H9 (cell line): ENCODE data around the gene ZSCAN30. TPM values are rescaled to one million over a fixed set of nuclear protein-coding genes. Genes with fewer than 3 reads are reported as not detected.

Source experiments
- DNase-seq: peaks from one replicate; pipeline ENCODE4 v3.0.0-alpha.2; 2017
- H2AFZ ChIP-seq: one replicate; pipeline ENCODE4 v1.6.1; 2013; ENCODE audit warnings: mild to moderate bottlenecking, low read length, control low read depth, moderate library complexity
- H2AK5ac ChIP-seq: 2 replicates; pipeline ENCODE4 v1.6.1; 2013; ENCODE audit warnings: low read length, control low read depth, mixed read lengths; ENCODE audit not compliant: insufficient read length
- H2BK120ac ChIP-seq: one replicate; pipeline ENCODE4 v1.6.1; 2013; ENCODE audit warnings: low read depth, mild to moderate bottlenecking, low read length, control low read depth, inconsistent platforms; ENCODE audit not compliant: poor library complexity, severe bottlenecking
- H2BK12ac ChIP-seq: 2 replicates; pipeline ENCODE4 v1.6.1; 2013; ENCODE audit warnings: low read length, control low read depth, mixed read lengths, low read depth; ENCODE audit not compliant: insufficient read length
- H2BK15ac ChIP-seq: 2 replicates; pipeline ENCODE4 v1.6.1; 2013; ENCODE audit warnings: low read depth, low read length, control low read depth
- H2BK20ac ChIP-seq: one replicate; pipeline ENCODE4 v1.6.1; 2013; ENCODE audit warnings: low read depth, mild to moderate bottlenecking, low read length, control low read depth, inconsistent platforms; ENCODE audit not compliant: poor library complexity, severe bottlenecking
- H2BK5ac ChIP-seq: 2 replicates; pipeline ENCODE4 v1.6.1; 2013; ENCODE audit warnings: low read length, control low read depth, mixed read lengths; ENCODE audit not compliant: insufficient read length
- H3K14ac ChIP-seq: 2 replicates; pipeline ENCODE4 v1.6.1; 2013; ENCODE audit warnings: low read length, control low read depth; ENCODE audit not compliant: insufficient read depth
- H3K18ac ChIP-seq: 2 replicates; pipeline ENCODE4 v1.6.1; 2013; ENCODE audit warnings: low read depth, mild to moderate bottlenecking, mixed read lengths, low read length, control low read depth; ENCODE audit not compliant: insufficient read length
- H3K23ac ChIP-seq: 2 replicates; pipeline ENCODE4 v1.6.1; 2013; ENCODE audit warnings: low read length, control low read depth, mixed read lengths, low read depth; ENCODE audit not compliant: insufficient read length
- H3K23me2 ChIP-seq: 2 replicates; pipeline ENCODE4 v1.6.1; 2013; ENCODE audit warnings: low read depth, mild to moderate bottlenecking, mixed read lengths, low read length, control low read depth; ENCODE audit not compliant: insufficient read length, poor library complexity, severe bottlenecking
- H3K27ac ChIP-seq: 2 replicates; pipeline ENCODE4 v1.5.1; 2013; ENCODE audit warnings: low read length, control low read depth, mixed read lengths, low read depth; ENCODE audit not compliant: insufficient read length
- H3K27me3 ChIP-seq: 2 replicates; pipeline ENCODE4 v1.6.1; 2013; ENCODE audit warnings: low read length, control low read depth, inconsistent platforms; ENCODE audit not compliant: insufficient read depth
- H3K4ac ChIP-seq: 2 replicates; pipeline ENCODE4 v1.6.1; 2013; ENCODE audit warnings: low read depth, mild to moderate bottlenecking, control low read depth, inconsistent platforms, low read length, moderate library complexity
- H3K4me1 ChIP-seq: 2 replicates; pipeline ENCODE4 v1.6.1; 2013; ENCODE audit warnings: low read length, control low read depth, inconsistent platforms; ENCODE audit not compliant: insufficient read depth
- H3K4me2 ChIP-seq: 2 replicates; pipeline ENCODE4 v1.6.1; 2013; ENCODE audit warnings: low read length, control low read depth, mixed read lengths; ENCODE audit not compliant: insufficient read length, insufficient read depth
- H3K56ac ChIP-seq: 2 replicates; pipeline ENCODE4 v1.6.1; 2013; ENCODE audit warnings: low read depth, mild to moderate bottlenecking, mixed read lengths, low read length, control low read depth; ENCODE audit not compliant: insufficient read length
- H3K79me1 ChIP-seq: 2 replicates; pipeline ENCODE4 v1.6.1; 2013; ENCODE audit warnings: low read depth, mild to moderate bottlenecking, moderate library complexity, low read length, control low read depth, inconsistent platforms; ENCODE audit not compliant: insufficient read depth, poor library complexity, severe bottlenecking
- H3K79me2 ChIP-seq: 2 replicates; pipeline ENCODE4 v1.6.1; 2013; ENCODE audit warnings: low read length, control low read depth, inconsistent platforms; ENCODE audit not compliant: insufficient read depth
- H3K9ac ChIP-seq: 2 replicates; pipeline ENCODE4 v1.6.1; 2013; ENCODE audit warnings: low read length, control low read depth, mixed read lengths; ENCODE audit not compliant: insufficient read length; ENCODE audit errors: extremely low read depth
- H3K9me3 ChIP-seq: one replicate; pipeline ENCODE4 v1.6.1; 2013; ENCODE audit warnings: low read depth, low read length, inconsistent platforms; ENCODE audit not compliant: control insufficient read depth
- H3T11ph ChIP-seq: one replicate; pipeline ENCODE4 v1.6.1; 2013; ENCODE audit warnings: mild to moderate bottlenecking, low read length, control low read depth, inconsistent platforms
- H4K20me1 ChIP-seq: one replicate; pipeline ENCODE4 v1.6.1; 2013; ENCODE audit not compliant: control insufficient read depth, insufficient read length, insufficient read depth
- H4K5ac ChIP-seq: 2 replicates; pipeline ENCODE4 v1.6.1; 2013; ENCODE audit warnings: low read depth, mild to moderate bottlenecking, mixed read lengths, low read length, control low read depth; ENCODE audit not compliant: insufficient read length
- H4K8ac ChIP-seq: replicated peaks from 2 replicates; pipeline ENCODE4 v1.6.1; 2013; ENCODE audit warnings: low read length, control low read depth, mixed read lengths, low read depth; ENCODE audit not compliant: insufficient read length
- H4K91ac ChIP-seq: 2 replicates; pipeline ENCODE4 v1.6.1; 2013; ENCODE audit warnings: low read depth, mild to moderate bottlenecking, moderate library complexity, mixed read lengths, low read length, control low read depth; ENCODE audit not compliant: insufficient read length
- H3K27ac Mint-ChIP-seq, 3 experiments: 2 replicates in 2 of 3; 3 replicates in 1 of 3; pipeline ENCODE4 v1.8.0; 2020 to 2021; ENCODE audit warnings: mixed read lengths in 3 of 3, mild to moderate bottlenecking in 1 of 3, moderate library complexity in 1 of 3
- H3K27me3 Mint-ChIP-seq: 2 replicates; pipeline ENCODE4 v1.8.0; 2021; ENCODE audit warnings: low read depth, mild to moderate bottlenecking, moderate library complexity, mixed read lengths
- H3K36me3 Mint-ChIP-seq, 3 experiments: 2 replicates in 2 of 3; 3 replicates in 1 of 3; pipeline ENCODE4 v1.8.0; 2020 to 2021; ENCODE audit warnings: low read depth in 3 of 3, mixed read lengths in 3 of 3; ENCODE audit not compliant: insufficient read depth in 1 of 3
- H3K4me1 Mint-ChIP-seq, 2 experiments: 2 replicates each; pipeline ENCODE4 v1.8.0; 2020; ENCODE audit warnings: mixed read lengths in 2 of 2
- H3K4me3 Mint-ChIP-seq, 2 experiments: 2 replicates in 1 of 2; 3 replicates in 1 of 2; pipeline ENCODE4 v1.8.0; 2020 to 2021; ENCODE audit warnings: mild to moderate bottlenecking in 2 of 2, mixed read lengths in 2 of 2, moderate library complexity in 1 of 2
- H3K9me3 Mint-ChIP-seq, 2 experiments: 2 replicates in 1 of 2; 3 replicates in 1 of 2; pipeline ENCODE4 v1.8.0; 2020; ENCODE audit warnings: mild to moderate bottlenecking in 2 of 2, mixed read lengths in 2 of 2, moderate library complexity in 1 of 2
- WGBS: extraction: QIAGEN DNeasy Blood & Tissue Kit; methylation state at CpG from one replicate; pipeline ENCODE4 v1.1.7; 2013; ENCODE audit warnings: missing lambda C conversion rate, low lambda C conversion rate, mixed read lengths; ENCODE audit not compliant: insufficient read length; ENCODE audit errors: extremely low coverage; 5-methylcytosine and 5-hydroxymethylcytosine counted together
- total RNA-seq: library from RNA; stranded (reverse); gene quantifications from 2 replicates; pipeline ENCODE4 v1.2.1, GENCODE V29; 2021
- TF ChIP-seq, protein P1 (sequence below): fragments of 200-600 bp; sonication (generic); conservative IDR thresholded peaks from 3 replicates; pipeline ENCODE4 v1.8.0; 2021; ENCODE audit warnings: antibody characterized with exemption, mild to moderate bottlenecking

Gene ZSCAN30
- total RNA-seq, 1 experiment from 2014 or later = 11.6 TPM

DNA sequence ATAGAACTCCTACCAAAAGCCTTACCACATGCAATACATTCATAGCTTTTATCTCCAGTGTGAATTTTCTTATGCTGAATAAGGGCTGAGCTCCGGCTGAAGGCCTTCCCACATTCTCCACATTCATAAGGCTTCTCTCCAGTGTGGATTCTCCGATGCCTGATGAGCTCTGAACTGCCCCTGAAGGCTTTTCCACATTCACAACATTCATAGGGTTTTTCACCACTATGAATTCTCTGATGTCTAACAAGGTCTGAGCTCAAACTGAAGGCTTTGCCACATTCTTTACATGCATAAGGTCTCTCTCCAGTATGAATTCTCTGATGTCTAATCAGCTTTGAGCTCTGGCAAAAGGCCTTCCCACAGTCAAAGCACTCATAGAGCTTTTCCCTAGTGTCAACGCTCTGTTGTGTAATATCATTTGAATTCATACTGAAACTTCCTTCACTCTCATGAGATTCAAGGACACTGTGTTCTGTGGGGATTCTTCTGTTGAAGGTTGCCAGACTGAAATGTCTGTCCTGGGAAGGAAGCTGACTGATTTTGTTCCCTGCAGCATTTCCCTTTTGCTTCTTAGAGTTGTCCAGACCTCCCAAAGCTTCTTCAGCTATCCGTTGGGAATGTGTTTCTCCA lies 36.3 kb downstream of the ZSCAN30 start:
- Histone ChIP-seq H4K5ac (no peak overlapping the region), H2BK20ac (no peak overlapping the region), H3K56ac (no peak overlapping the region), H3K4ac (no peak overlapping the region), H3K9me3 (no peaks in the 10 kb centered on the region), H2AK5ac (no peak overlapping the region), H4K8ac (no peak overlapping the region), H3K23me2 (no peaks in the 10 kb centered on the region), H3K79me2 (no peaks in the 10 kb centered on the region), H2BK12ac (no peak overlapping the region), H2BK5ac (no peak overlapping the region), H4K20me1 (no peaks in the 10 kb centered on the region), H3K9ac (no peak overlapping the region), H3K23ac (no peak overlapping the region), H4K91ac (no peak overlapping the region), H3K27me3 (no peaks in the 10 kb centered on the region; the same call in 1 of the 2 replicates), H3T11ph (no peak overlapping the region), H3K27ac (no peak overlapping the region), H3K4me1 (no peaks in the 10 kb centered on the region), H3K18ac (no peak overlapping the region), H3K4me2 (no peak overlapping the region), H2BK120ac (no peak overlapping the region), H2BK15ac (no peak overlapping the region), H2AFZ (no peak overlapping the region), H3K79me1 (no peaks in the 10 kb centered on the region), H3K14ac (no peak overlapping the region)
- DNase-seq = no peak
- no peak overlapping the region for H3K27ac Mint-ChIP-seq
- peaks cover 0 to 7% of the 10 kb centered on the region in 2 experiments; a peak in 3 of 5 replicates for H3K9me3 Mint-ChIP-seq
- H3K4me1 Mint-ChIP-seq = no peaks in the 10 kb centered on the region
- TF ChIP-seq, protein P1, sequence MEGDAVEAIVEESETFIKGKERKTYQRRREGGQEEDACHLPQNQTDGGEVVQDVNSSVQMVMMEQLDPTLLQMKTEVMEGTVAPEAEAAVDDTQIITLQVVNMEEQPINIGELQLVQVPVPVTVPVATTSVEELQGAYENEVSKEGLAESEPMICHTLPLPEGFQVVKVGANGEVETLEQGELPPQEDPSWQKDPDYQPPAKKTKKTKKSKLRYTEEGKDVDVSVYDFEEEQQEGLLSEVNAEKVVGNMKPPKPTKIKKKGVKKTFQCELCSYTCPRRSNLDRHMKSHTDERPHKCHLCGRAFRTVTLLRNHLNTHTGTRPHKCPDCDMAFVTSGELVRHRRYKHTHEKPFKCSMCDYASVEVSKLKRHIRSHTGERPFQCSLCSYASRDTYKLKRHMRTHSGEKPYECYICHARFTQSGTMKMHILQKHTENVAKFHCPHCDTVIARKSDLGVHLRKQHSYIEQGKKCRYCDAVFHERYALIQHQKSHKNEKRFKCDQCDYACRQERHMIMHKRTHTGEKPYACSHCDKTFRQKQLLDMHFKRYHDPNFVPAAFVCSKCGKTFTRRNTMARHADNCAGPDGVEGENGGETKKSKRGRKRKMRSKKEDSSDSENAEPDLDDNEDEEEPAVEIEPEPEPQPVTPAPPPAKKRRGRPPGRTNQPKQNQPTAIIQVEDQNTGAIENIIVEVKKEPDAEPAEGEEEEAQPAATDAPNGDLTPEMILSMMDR = no peak
- no peak overlapping the region for H3K4me3 Mint-ChIP-seq
- no peaks in the 10 kb centered on the region for H3K27me3 Mint-ChIP-seq
- peaks cover 49 to 74% (median 55%) of the 10 kb centered on the region in 3 experiments for H3K36me3 Mint-ChIP-seq
- WGBS = no CpG with 5 or more reads among the region's 4 CpGs
